Activated T-helper 1 cell treated with anti-CD3 and anti-CD28 coated beads, Interleukin-2, amount 50 U/mL, for 16 hours (primary cell): ENCODE data around the gene PRLR.
"Not testable (repeated sequence)": the region's sequence is repeated elsewhere in the genome, so short reads cannot be mapped to it uniquely, and the experiment has no call there.

Source experiments
- DNase-seq, 2 donors: peaks; one replicate each; pipeline ENCODE4 v3.0.0-alpha.2; 2020; ENCODE audit warnings: low read depth in 1 of 2, low spot score in 1 of 2

Gene PRLR

DNA sequence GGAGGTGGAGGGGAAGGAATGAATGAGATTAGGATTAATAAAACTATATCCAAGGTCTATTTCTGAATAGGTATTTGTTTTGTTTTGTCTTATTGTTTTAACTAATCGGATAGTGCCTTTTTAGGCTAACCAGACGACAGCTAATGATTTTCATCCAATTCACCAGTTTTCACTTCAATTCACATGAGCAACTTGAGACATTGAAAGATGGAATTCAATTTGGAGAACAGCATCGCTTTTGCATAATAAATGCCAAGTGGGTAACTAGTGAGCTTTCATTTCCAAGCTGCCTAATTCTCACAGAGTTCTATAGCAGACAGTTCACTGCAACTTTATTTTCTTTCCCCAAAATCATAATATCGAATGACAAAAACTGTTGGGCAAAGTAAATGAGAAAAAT, 187.5 kb downstream of the PRLR start:
- no peak for DNase-seq

DNA sequence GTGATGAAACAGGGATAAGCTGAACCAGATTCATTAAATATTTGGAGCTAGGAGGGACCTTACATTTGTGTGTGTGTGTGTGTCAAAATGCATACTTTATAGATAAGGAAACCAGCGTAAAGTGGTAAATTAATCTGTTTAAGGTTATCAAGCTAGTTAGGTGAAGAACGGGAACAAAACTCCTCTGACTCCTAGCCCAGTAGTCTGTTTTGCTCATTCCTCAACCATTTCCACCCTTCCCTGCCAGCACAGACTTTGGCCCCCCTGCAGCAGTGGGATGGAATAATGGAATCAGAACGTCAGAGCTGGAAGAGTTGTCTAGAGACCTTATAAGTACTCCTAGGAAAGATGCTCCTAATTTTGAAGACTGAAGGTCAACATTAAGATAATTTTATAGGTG, 189.0 kb downstream of the PRLR start:
- no peak for DNase-seq

DNA sequence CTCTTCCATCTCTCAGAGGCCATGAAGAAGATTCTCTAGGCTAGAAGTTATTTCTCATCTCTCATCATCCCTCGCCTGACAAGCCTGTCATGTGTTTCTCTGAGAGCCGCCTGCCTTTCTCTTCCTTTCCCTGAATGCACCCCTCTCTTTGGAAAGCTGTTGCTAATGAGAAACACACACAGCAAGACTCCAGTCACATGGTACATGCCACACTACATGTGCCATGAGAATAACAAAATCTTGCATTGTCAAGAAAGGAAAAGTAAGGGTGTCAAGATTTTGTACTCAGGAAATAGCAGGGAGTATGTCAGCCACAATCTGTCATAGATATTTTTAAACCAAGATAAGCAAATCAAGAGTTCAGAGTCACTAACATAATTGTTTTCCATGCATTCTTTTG, 191.4 kb downstream of the PRLR start:
- DNase-seq, result no peak

DNA sequence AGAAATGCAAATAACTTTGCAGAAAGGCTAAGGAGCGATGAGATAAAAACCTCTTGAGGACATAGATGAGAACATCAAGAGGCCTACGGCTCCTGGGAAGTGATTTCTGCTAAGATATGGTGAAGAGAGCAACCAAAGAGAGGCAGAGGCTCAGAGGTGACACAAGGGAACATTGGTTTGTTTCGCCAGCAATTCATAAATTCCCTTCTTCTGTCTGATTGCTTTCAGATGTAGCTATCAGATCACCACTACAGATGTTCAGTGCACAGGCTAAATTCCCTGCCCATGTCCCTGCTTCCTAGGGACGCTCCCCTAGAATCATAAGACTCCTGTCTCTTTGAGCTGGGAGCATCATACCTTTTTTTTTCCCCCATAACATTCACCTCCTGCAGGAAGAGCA, 193.8 kb downstream of the PRLR start:
- no peak for DNase-seq

DNA sequence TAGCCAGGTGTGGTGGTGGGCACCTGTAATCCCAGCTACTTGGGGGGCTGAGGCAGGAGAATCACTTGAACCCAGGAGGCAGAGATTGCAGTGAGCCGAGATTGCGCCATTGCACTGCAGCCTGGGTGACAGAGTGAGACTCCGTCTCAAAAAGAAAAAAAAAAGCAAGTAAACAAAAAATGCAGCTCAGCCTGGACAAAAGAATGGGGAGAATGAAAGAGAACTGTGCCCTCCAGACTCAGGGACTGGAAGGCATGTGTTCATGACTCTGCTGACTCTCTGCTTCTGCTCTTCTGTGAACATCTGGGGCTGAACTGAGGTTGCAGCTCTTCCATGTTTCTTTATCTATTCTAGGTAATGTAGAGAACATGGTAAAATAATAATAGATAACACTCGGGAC, 194.4 kb downstream of the PRLR start:
- not testable (repeated sequence) for DNase-seq

- DNase-seq, result no peak
These were observed 195.0 kb downstream of the PRLR start for GRCh38 chr5:35035271-35035670.

DNA sequence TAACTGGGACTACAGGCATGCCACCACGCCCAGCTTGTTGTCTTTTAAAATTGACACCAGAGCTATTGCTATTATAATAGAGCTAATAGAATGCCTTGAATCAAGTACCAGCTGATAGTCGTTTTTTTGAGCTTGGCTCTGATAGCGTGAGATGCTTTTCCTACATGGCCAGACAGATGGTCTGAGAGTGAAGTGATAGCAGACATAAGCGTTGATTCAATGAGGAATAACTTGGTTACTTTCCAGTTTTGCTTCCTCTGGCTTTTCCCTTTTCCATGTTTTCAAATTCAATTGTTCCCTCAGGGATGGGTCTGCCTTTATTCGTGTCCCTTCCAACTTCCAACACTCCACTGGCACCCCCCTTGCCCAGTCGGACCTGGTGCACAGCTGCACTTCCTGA, 197.9 kb downstream of the PRLR start:
- DNase-seq, result no peak

- no peak for DNase-seq
These were observed 199.0 kb downstream of the PRLR start for GRCh38 chr5:35031276-35031675.

- no peak for DNase-seq
These were observed 199.7 kb downstream of the PRLR start for GRCh38 chr5:35030426-35031100.

DNA sequence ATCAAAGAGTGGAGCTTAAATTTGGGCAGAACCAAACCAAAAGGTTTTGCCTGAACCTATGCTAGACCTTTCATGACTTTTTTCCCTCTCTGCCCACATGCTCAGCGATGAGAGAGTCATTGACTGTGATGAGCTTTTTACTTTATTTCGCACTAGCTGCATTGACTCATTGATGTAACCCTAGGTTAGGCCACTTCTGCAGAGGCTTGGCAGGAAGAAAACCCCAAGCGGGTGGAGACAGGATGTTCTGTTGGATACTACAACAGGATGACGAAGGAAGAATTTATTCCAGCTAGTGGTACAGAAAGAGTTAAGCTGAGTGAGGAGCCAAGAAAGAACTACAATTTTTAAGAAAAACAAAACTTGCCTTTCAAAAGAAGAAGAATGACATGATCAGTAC, 201.0 kb downstream of the PRLR start:
- DNase-seq, result no peak

DNA sequence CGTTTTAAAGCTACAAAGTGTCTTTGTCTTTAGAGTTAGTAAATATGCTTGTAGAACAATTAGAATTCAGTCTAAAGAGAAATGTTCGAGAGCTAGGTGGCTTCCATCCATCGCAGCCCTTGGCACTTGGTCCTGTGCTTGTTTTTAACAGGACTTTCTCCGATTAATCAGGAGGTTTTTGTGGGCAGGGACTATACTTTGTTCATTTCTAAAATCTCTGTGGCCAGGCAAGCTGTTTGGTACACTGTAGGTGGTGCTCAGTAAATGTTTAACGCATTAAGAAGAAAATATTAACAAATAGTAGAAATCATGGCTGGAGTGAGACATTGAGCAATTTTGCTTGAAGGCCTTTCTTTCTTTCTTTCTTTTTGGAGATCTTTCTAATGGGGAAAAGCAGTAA, 203.3 kb downstream of the PRLR start:
- DNase-seq, result no peak

DNA sequence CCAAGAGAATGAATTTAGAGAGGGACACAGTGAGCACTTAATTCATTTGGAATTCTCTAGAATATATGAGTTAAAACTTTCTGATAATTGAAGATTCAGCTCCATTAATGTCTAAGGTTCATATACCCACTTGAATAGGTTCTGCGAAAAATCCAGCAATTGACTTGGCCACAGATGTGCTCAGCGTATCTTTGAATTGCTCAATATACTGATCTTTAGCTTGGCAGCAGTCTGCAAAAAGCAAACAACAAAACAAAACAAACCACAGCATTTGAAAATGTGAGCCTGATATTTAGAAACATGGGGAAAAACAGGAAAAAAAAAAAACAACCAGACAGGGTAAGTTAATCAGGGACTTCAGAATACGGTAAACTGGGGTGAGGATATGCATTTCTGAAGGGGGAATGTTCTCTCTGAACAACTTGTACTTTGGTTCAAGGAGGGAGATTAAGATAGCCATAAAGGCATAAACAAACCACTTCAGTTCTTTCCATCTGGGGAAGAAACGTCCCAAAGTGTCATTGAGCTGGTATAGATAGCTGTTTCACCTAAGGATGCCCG, 203.9 kb downstream of the PRLR start:
- no peak for DNase-seq

GRCh38 chr5:35024911-35025510, 205.3 kb downstream of the PRLR start:
- DNase-seq, result no peak

- DNase-seq, result no peak
These were observed 206.7 kb downstream of the PRLR start for GRCh38 chr5:35023391-35024178.

DNA sequence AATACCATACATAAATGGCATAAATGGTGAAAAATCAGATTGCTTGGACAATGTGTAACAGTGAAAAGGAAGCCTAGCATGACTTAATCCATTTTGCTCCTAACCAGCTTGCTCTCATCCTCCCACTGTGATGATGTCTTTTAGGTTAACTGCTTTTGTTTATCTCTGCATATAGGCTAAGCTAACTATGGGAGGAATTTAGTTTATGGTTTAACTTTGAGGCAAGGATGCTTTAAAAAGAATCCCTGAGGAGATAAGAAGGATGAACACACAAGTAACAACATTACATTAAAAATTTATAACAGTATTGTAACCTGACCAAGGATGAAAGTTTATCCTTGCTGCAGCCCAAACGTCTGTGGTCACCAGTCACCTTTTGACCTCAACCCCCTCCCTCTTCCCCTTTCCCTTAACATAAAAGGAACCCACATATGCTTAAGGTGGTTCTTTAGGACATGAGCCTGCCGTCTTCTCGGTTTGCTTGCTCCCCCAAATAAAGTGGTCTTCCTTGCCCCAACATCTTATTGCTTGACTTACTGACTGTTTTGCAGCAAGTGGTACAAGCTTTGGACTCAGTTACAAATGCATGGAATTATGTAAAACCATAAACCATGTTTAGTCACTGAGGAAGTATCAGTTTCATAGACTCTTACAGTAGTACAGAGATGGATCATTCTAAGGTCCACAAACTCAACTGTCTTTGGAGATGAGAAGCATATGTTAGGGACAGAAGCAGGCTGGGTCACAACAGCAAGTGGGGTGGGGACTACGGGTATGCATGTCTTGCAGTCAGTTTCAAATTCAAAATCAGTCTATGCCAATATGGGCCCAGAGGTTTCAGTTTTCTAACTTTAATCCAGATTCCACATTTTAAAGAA, 213.9 kb downstream of the PRLR start:
- no peak for DNase-seq

GRCh38 chr5:35015063-35015462, 215.2 kb downstream of the PRLR start:
- no peak for DNase-seq

- no peak for DNase-seq
These were observed 217.5 kb downstream of the PRLR start for GRCh38 chr5:35012796-35013195.

GRCh38 chr5:35012365-35012764, 217.9 kb downstream of the PRLR start:
- DNase-seq, result no peak

DNA sequence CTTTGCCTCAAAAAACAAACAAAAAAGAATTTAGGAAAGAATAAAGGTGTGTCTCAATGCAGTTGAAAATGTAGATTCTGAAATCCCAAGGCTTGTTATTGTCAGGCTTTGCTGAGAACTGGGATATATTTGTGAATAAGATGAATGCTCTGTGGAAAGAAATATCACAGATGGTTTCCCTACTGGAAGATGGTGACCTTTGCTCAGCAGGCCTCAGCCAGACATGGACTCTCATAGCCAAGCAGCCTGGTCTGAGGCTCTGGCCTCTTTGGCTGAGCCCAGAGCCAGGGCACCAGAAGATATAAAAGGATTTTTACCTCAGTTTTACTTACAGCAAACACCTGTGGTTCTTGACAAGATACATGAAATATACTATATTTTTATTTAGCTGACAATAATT, 219.6 kb downstream of the PRLR start:
- DNase-seq, result no peak

- no peak for DNase-seq
These were observed 220.6 kb downstream of the PRLR start for GRCh38 chr5:35009657-35010056.

DNA sequence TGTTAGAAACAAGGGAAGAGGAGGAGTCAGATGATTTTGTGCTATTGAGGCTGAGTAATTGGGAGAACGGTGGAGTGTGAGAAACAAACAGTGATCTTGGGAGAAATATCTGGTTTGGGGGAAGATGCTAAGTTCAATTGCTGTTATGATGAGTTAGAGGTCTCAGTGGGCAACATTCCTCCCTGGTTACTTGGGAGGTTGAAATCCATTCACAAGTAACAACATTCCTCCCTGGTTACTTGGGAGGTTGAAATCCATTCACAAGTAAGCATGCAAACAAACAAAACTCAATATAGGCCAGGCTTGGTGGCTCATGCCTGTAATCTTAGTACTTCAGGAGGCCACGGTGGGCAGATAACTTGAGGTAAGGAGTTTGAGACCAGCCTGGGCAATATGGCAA, 221.3 kb downstream of the PRLR start:
- no peak for DNase-seq
